HL-60 (cell line): Measurements from ENCODE around the gene TM6SF1.

Experiments
- POLR2AphosphoS5 ChIP-seq: IDR thresholded peaks from 2 replicates; pipeline ENCODE4 v1.6.1; 2012; ENCODE audit warnings: low read depth
- TF ChIP-seq, protein P1 (sequence below): IDR thresholded peaks from one replicate; pipeline ENCODE4 v1.5.1; 2011; ENCODE audit warnings: low read length, control low read depth, inconsistent platforms; ENCODE audit not compliant: insufficient read depth

DNA sequence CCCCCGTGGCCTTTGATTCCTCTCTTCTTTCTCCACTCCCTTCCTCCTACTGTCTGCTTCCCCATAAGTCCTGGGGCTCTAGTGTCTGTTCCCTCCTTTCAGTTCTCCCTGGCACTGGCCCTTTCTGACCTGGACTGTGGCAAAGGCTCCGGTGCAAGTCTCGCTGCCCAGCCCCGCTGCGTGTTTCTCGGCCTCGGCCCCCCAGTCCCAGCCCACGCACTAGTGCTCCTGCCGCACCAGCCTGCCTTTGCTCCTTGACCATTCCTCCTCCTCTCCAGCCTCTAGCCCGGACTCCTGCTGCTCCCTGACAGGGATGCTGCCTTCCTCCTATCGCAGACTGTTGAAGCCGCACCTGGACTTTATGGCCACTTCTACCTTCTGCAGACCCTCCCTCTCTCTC is 2.1 kb downstream of the TM6SF1 start:
- TF ChIP-seq, protein P1, sequence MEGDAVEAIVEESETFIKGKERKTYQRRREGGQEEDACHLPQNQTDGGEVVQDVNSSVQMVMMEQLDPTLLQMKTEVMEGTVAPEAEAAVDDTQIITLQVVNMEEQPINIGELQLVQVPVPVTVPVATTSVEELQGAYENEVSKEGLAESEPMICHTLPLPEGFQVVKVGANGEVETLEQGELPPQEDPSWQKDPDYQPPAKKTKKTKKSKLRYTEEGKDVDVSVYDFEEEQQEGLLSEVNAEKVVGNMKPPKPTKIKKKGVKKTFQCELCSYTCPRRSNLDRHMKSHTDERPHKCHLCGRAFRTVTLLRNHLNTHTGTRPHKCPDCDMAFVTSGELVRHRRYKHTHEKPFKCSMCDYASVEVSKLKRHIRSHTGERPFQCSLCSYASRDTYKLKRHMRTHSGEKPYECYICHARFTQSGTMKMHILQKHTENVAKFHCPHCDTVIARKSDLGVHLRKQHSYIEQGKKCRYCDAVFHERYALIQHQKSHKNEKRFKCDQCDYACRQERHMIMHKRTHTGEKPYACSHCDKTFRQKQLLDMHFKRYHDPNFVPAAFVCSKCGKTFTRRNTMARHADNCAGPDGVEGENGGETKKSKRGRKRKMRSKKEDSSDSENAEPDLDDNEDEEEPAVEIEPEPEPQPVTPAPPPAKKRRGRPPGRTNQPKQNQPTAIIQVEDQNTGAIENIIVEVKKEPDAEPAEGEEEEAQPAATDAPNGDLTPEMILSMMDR, result no peak
- no peak for TF ChIP-seq POLR2AphosphoS5
